ENCODE measurements around the gene KNSTRN.

GRCh38 chr15:40407330-40407990 lies 24.9 kb downstream of the KNSTRN start:
- TF ChIP-seq, protein P1, sequence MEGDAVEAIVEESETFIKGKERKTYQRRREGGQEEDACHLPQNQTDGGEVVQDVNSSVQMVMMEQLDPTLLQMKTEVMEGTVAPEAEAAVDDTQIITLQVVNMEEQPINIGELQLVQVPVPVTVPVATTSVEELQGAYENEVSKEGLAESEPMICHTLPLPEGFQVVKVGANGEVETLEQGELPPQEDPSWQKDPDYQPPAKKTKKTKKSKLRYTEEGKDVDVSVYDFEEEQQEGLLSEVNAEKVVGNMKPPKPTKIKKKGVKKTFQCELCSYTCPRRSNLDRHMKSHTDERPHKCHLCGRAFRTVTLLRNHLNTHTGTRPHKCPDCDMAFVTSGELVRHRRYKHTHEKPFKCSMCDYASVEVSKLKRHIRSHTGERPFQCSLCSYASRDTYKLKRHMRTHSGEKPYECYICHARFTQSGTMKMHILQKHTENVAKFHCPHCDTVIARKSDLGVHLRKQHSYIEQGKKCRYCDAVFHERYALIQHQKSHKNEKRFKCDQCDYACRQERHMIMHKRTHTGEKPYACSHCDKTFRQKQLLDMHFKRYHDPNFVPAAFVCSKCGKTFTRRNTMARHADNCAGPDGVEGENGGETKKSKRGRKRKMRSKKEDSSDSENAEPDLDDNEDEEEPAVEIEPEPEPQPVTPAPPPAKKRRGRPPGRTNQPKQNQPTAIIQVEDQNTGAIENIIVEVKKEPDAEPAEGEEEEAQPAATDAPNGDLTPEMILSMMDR (IDR thresholded peaks at IDR 0.05) = no peak
- TF ChIP-seq POLR2A (IDR thresholded peaks at IDR 0.05) = no peak
- no peak for TF ChIP-seq POLR2AphosphoS5 (IDR thresholded peaks at IDR 0.05)
- no peak for TF ChIP-seq EP300 (IDR thresholded peaks at IDR 0.05)
